Fibroblast of lung (primary cell): ENCODE measurements around the gene LRRC8C. TPM values are rescaled to one million over a fixed set of nuclear protein-coding genes. Genes with fewer than 3 reads are reported as not detected.

Experiments
- DNase-seq, 2 donors: peaks; one replicate each; pipeline versions ENCODE4 v3.0.0 to v3.0.0-alpha.2; 2010; ENCODE audit warnings: low read depth in 2 of 2
- H2AFZ ChIP-seq: 2 replicates; pipeline ENCODE4 v1.5.1; 2012; ENCODE audit warnings: low read length, control low read depth, inconsistent platforms
- H3K27ac ChIP-seq: 2 replicates; pipeline ENCODE4 v1.5.1; 2011; ENCODE audit warnings: low read length, control low read depth; ENCODE audit not compliant: insufficient read depth
- H3K27me3 ChIP-seq: 2 replicates; pipeline ENCODE4 v1.5.1; 2011; ENCODE audit warnings: mild to moderate bottlenecking, low read length; ENCODE audit not compliant: control insufficient read depth, insufficient read depth
- H3K36me3 ChIP-seq: 2 replicates; pipeline ENCODE4 v1.5.1; 2011; ENCODE audit warnings: low read length; ENCODE audit not compliant: control insufficient read depth, insufficient read depth
- H3K4me1 ChIP-seq: 2 replicates; pipeline ENCODE4 v1.5.1; 2011; ENCODE audit warnings: low read length; ENCODE audit not compliant: control insufficient read depth, insufficient read depth; ENCODE audit errors: extremely low read depth
- H3K4me2 ChIP-seq: 2 replicates; pipeline ENCODE4 v1.5.1; 2011; ENCODE audit warnings: low read length, control low read depth; ENCODE audit not compliant: insufficient read depth; ENCODE audit errors: extremely low read depth
- H3K4me3 ChIP-seq, 4 experiments: fragments of 200-600 bp in 1 of 4; sonication (generic) in 1 of 4; replicated peaks in 1 of 4; 2 replicates each; pipeline ENCODE4 v1.5.1; 2011 to 2016; ENCODE audit warnings: low read length in 4 of 4, low read depth in 3 of 4, mild to moderate bottlenecking in 3 of 4, control low read depth in 2 of 4, inconsistent platforms in 1 of 4, mixed read lengths in 1 of 4; ENCODE audit not compliant: insufficient read depth in 1 of 4; ENCODE audit errors: control extremely low read depth in 1 of 4
- H3K79me2 ChIP-seq: 2 replicates; pipeline ENCODE4 v1.5.1; 2012; ENCODE audit warnings: mild to moderate bottlenecking, low read length, inconsistent platforms; ENCODE audit not compliant: control insufficient read depth, insufficient read depth
- H3K9ac ChIP-seq: 2 replicates; pipeline ENCODE4 v1.5.1; 2011; ENCODE audit warnings: mild to moderate bottlenecking, low read length, control low read depth; ENCODE audit not compliant: insufficient read depth
- H3K9me3 ChIP-seq: 2 replicates; pipeline ENCODE4 v1.5.1; 2012; ENCODE audit warnings: low read depth, low read length; ENCODE audit not compliant: control insufficient read depth, insufficient read depth
- H4K20me1 ChIP-seq: 2 replicates; pipeline ENCODE4 v1.5.1; 2011; ENCODE audit warnings: low read length; ENCODE audit not compliant: control insufficient read depth, insufficient read depth; ENCODE audit errors: extremely low read depth
- CTCF ChIP-seq, 2 donors: IDR thresholded peaks in 1 of 2; conservative IDR thresholded peaks in 1 of 2; 1 replicate in 1 of 2; 2 replicates in 1 of 2; pipeline ENCODE4 v1.5.1; 2011 to 2012; ENCODE audit warnings: low read length in 2 of 2, control low read depth in 1 of 2, inconsistent platforms in 1 of 2, low read depth in 1 of 2, mild to moderate bottlenecking in 1 of 2
- EZH2 ChIP-seq: IDR thresholded peaks from 2 replicates; pipeline ENCODE4 v1.5.1; 2012; ENCODE audit warnings: low read length, control low read depth, mild to moderate bottlenecking; ENCODE audit errors: missing control alignments
- polyA plus RNA-seq, 2 donors: library from polyadenylated mRNA; depleted of rRNA in 1 of 2; stranded (reverse) in 1 of 2; unstranded in 1 of 2; fragments of >200 nt; gene quantifications; 2 replicates each; pipeline ENCODE4 v1.2.1, GENCODE V29; 2011 to 2012; ENCODE audit warnings: missing spikeins in 1 of 2
- total RNA-seq: library from RNA; depleted of rRNA; stranded (reverse); fragments of >200 nt; gene quantifications from 2 replicates; pipeline ENCODE4 v1.2.1, GENCODE V29; 2014

The LRRC8C gene
- total and polyA plus RNA-seq, 2 donors (not counting 1 experiment from before 2014, with no cell fraction given): 5.4 to 13.2 TPM

GRCh38 chr1:89746424-89747149 is 113.7 kb downstream of the LRRC8C start:
- no peaks in the 10 kb centered on the region for H3K4me1 ChIP-seq
- no peaks in the 10 kb centered on the region for H3K79me2 ChIP-seq
- H3K4me2 ChIP-seq: no peak overlapping the region
- no peaks in the 10 kb centered on the region for H3K27me3 ChIP-seq
- no peak overlapping the region for H3K9ac ChIP-seq
- no peak overlapping the region for H3K4me3 ChIP-seq
- H3K9me3 ChIP-seq: no peaks in the 10 kb centered on the region
- H2AFZ ChIP-seq: no peak overlapping the region
- H4K20me1 ChIP-seq: no peaks in the 10 kb centered on the region
- no peak for DNase-seq
- H3K36me3 ChIP-seq: no peaks in the 10 kb centered on the region
- TF ChIP-seq EZH2 (no peak), CTCF (conservative IDR thresholded peaks at IDR 0.05 in 1 of 2, IDR thresholded peaks at IDR 0.05 in 1 of 2; ENCODE audit: low read depth in 1 of 2, low read length in 2 of 2) (no peak)
- no peak overlapping the region for H3K27ac ChIP-seq

GRCh38 chr1:89753761-89754160 is 120.8 kb downstream of the LRRC8C start:
- no peak overlapping the region for H3K27ac ChIP-seq
- no peak overlapping the region for H2AFZ ChIP-seq
- no peaks in the 10 kb centered on the region for H4K20me1 ChIP-seq
- no peaks in the 10 kb centered on the region for H3K79me2 ChIP-seq
- H3K36me3 ChIP-seq: no peaks in the 10 kb centered on the region
- H3K27me3 ChIP-seq: no peaks in the 10 kb centered on the region
- H3K4me3 ChIP-seq: no peak overlapping the region
- peaks cover 5% of the 10 kb centered on the region for H3K4me1 ChIP-seq
- no peak overlapping the region for H3K9ac ChIP-seq
- TF ChIP-seq EZH2 (no peak), CTCF (conservative IDR thresholded peaks at IDR 0.05 in 1 of 2, IDR thresholded peaks at IDR 0.05 in 1 of 2; ENCODE audit: low read depth in 1 of 2, low read length in 2 of 2) (no peak)
- no peak for DNase-seq
- H3K9me3 ChIP-seq: no peaks in the 10 kb centered on the region
- no peak overlapping the region for H3K4me2 ChIP-seq

- Histone ChIP-seq H3K4me3 (no peak overlapping the region), H3K4me1 (peaks cover 5% of the 10 kb centered on the region), H3K27ac (no peak overlapping the region), H3K4me2 (peak overlapping the region; percentile 17), H3K36me3 (no peaks in the 10 kb centered on the region), H4K20me1 (no peaks in the 10 kb centered on the region), H2AFZ (no peak overlapping the region), H3K9me3 (no peaks in the 10 kb centered on the region), H3K79me2 (no peaks in the 10 kb centered on the region), H3K27me3 (no peaks in the 10 kb centered on the region), H3K9ac (no peak overlapping the region)
- TF ChIP-seq CTCF (conservative IDR thresholded peaks at IDR 0.05 in 1 of 2, IDR thresholded peaks at IDR 0.05 in 1 of 2; ENCODE audit: low read depth in 1 of 2, low read length in 2 of 2) (no peak), EZH2 (no peak)
- peak in 1 of 2 donors; percentile 85 for DNase-seq
Measured at GRCh38 chr1:89754518-89754917, 121.6 kb downstream of the LRRC8C start.
